Psoas muscle (tissue), 8 donors: ENCODE measurements around the gene PXK. TPM values are rescaled to one million over a fixed set of nuclear protein-coding genes. Genes with fewer than 3 reads are reported as not detected.

Experiments used
- ATAC-seq, 4 donors: fragments of 200-7000 bp; cut with Tn5 transposase; one replicate each; pipeline ENCODE4 v1.9.1; 2020; ENCODE audit warnings: moderate library complexity in 3 of 4, mild to moderate bottlenecking in 2 of 4
- DNase-seq, 2 donors: peaks; one replicate each; pipeline ENCODE4 v3.0.0-alpha.2; 2020
- H3K27ac ChIP-seq: fragments of 200-600 bp; one replicate; pipeline ENCODE4 v1.8.0; 2022
- H3K27me3 ChIP-seq, 3 donors: fragments of 200-600 bp in 1 of 3; one replicate each; pipeline versions ENCODE4 v1.6.1 to v1.8.0; 2013 to 2022; ENCODE audit warnings: low read length in 2 of 3, mild to moderate bottlenecking in 2 of 3, moderate library complexity in 1 of 3; ENCODE audit not compliant: insufficient read depth in 3 of 3
- H3K36me3 ChIP-seq, 2 donors: fragments of 200-600 bp in 1 of 2; one replicate each; pipeline versions ENCODE4 v1.6.1 to v1.8.0; 2013 to 2022; ENCODE audit warnings: low read depth in 1 of 2, mild to moderate bottlenecking in 1 of 2, moderate library complexity in 1 of 2; ENCODE audit not compliant: insufficient read depth in 1 of 2
- H3K4me1 ChIP-seq: fragments of 200-600 bp; one replicate; pipeline ENCODE4 v1.8.0; 2022
- H3K4me3 ChIP-seq: fragments of 200-600 bp; one replicate; pipeline ENCODE4 v1.8.0; 2022; ENCODE audit warnings: mild to moderate bottlenecking
- H3K9me3 ChIP-seq: fragments of 200-600 bp; one replicate; pipeline ENCODE4 v1.8.0; 2022
- CTCF ChIP-seq: fragments of 200-600 bp; IDR thresholded peaks from one replicate; pipeline ENCODE4 v1.8.0; 2022; ENCODE audit warnings: antibody characterized with exemption
- WGBS, 3 donors: extraction: QIAGEN DNeasy Blood & Tissue Kit; methylation state at CpG; one replicate each; pipeline versions ENCODE4 v1.1.6 to v1.1.7; 2013; 5-methylcytosine and 5-hydroxymethylcytosine counted together
- intact Hi-C, 2 donors: fragments of 100-400 bp; cut with DNase I; formaldehyde crosslinking; loops; one replicate each; pipeline versions ENCODE4 v1.11.0 to v1.14.2; 2022
- polyA plus RNA-seq, 3 donors: library from polyadenylated mRNA; stranded (reverse); fragments of 200-250 nt; gene quantifications; one replicate each; pipeline ENCODE4 v1.2.3, GENCODE V29; 2013
- total RNA-seq, 4 donors: library from RNA; stranded (reverse); fragmentation: NEBNext Ultra II Directional in 2 of 4; extraction: Animal tissue kit (Norgen Biotek cat#: 25700) in 2 of 4; gene quantifications; one replicate each; pipeline versions ENCODE4 v1.2.1 to v1.2.4, GENCODE V29; 2021 to 2023
- donor health status: healthy with polysubstance abuse.
- donor health status: DM: no; HTN: no; CAD: no; lungs with moderate emphysema.
- donor health status: Bipolar disorder and iron deficiency.
- donor health status: healthy.
- donor health status: DM: yes; HTN: yes; CAD: no.
- donor health status: DM: no; HTN: no; CAD: no.
- donor health status: DM: no; HTN: no; CAD: no.
- donor health status: DM: yes; HTN: yes; CAD: no.

The PXK gene
- total and polyA plus RNA-seq, 7 donors = 3.4 to 17.5 (median 15.5) TPM

- no peaks in the 10 kb centered on the region for H3K4me1 ChIP-seq
- no peak for TF ChIP-seq CTCF
- H3K36me3 ChIP-seq = peaks cover 11 to 34% of the 10 kb centered on the region in 2 donors
- WGBS, 3 donors = 84 to 92% (median 85%) methylated on average over 7 of the region's 7 CpGs
- intact Hi-C loops = loop anchor here in 1 of 2 donors (2.0 to 5.0 kb wide), 2 partner anchors 93 to 211 kb away; no protein-coding TSS in a partner anchor
- no peaks in the 10 kb centered on the region for H3K9me3 ChIP-seq
- no peak for ATAC-seq
- no peak for DNase-seq
- H3K27ac ChIP-seq = no peak overlapping the region
- H3K4me3 ChIP-seq = no peak overlapping the region
- H3K27me3 ChIP-seq = no peaks in the 10 kb centered on the region
Observed at GRCh38 chr3:58321791-58322190, 10.9 kb upstream of the PXK start.

- no peak for TF ChIP-seq CTCF
- ATAC-seq = peak in 1 of 4 donors; percentile 37
- peaks cover under 1 to 24% of the 10 kb centered on the region in 2 donors for H3K36me3 ChIP-seq
- no peak overlapping the region for H3K27ac ChIP-seq
- H3K9me3 ChIP-seq = no peaks in the 10 kb centered on the region
- no peaks in the 10 kb centered on the region for H3K4me1 ChIP-seq
- intact Hi-C loops = loop anchor here in 1 of 2 donors (5.0 kb wide), 1 partner anchor 210 kb away; no protein-coding TSS in a partner anchor
- WGBS, 3 donors = 62 to 75% (median 67%) methylated on average over 1 of the region's 1 CpG
- no peak for DNase-seq
- H3K4me3 ChIP-seq = no peak overlapping the region
- H3K27me3 ChIP-seq = no peaks in the 10 kb centered on the region
Observed at GRCh38 chr3:58322793-58323192, 9.9 kb upstream of the PXK start.

DNA sequence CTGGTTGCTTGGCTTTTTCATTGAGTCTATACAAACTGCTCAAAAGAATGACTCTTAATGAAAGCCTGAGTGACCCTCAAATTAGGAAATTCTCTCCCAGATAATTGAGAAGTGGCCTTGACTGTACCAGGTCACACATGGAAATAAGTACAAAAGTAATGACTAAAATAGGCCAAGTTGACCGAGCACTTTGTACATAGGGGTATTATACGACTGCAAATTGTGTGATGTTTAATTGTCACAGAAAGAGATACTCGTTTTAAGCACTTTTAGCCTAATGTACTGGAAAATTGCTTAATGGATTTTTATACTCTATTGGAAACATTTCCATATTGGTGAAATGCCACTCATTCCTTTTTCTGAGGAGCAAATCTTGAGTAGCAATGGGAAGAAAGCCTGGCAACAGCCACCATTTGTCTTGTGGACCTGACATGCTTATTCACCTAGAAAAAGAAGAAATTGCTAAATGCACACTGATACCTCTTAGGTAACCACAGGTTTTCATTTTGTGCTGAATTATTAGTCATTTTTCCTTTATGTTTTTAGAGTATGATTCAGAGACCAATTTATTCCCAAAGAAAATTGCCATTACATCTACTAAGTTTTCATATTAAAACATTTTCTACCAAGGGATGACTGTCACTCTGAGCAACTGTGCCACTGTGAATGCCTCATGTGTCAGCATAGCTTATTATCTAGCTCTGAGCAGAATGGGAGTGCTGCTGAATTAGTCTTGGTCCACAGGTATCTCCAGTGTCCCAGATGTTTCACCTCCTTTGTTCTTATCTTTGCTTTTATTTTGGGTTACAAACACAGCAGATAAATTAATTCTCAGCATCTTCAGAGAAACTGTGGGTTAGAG, 8.9 kb upstream of the PXK start:
- H3K9me3 ChIP-seq = no peaks in the 10 kb centered on the region
- intact Hi-C loops = loop anchor here in 1 of 2 donors (5.0 kb wide), 1 partner anchor 209 kb away; no protein-coding TSS in a partner anchor
- H3K36me3 ChIP-seq = peaks cover 0 to 14% of the 10 kb centered on the region in 2 donors
- no peak overlapping the region for H3K27ac ChIP-seq
- no peak overlapping the region for H3K4me3 ChIP-seq
- DNase-seq (no peak), ATAC-seq (no peak)
- WGBS, 3 donors = 59 to 75% (median 71%) methylated on average over 3 of the region's 3 CpGs
- H3K27me3 ChIP-seq = no peaks in the 10 kb centered on the region
- no peaks in the 10 kb centered on the region for H3K4me1 ChIP-seq
- TF ChIP-seq CTCF = no peak

GRCh38 chr3:58324391-58325390, 8.0 kb upstream of the PXK start:
- Histone ChIP-seq H3K4me1 (no peaks in the 10 kb centered on the region), H3K36me3 (peaks cover 0 to 5% of the 10 kb centered on the region in 2 donors), H3K27me3 (no peaks in the 10 kb centered on the region), H3K4me3 (no peak overlapping the region), H3K9me3 (no peaks in the 10 kb centered on the region), H3K27ac (no peak overlapping the region)
- no peak for TF ChIP-seq CTCF
- WGBS, 3 donors = 73 to 77% (median 76%) methylated on average over 7 of the region's 7 CpGs
- ATAC-seq (no peak), DNase-seq (no peak)
- intact Hi-C loops = loop anchor here in 1 of 2 donors (5.0 kb wide), 1 partner anchor 208 kb away; no protein-coding TSS in a partner anchor
